Effector memory CD4-positive, alpha-beta T cell (primary cell): Measurements from ENCODE around the gene AGAP1.

Experiments
- DNase-seq, 3 donors: peaks; one replicate each; pipeline ENCODE4 v3.0.0-alpha.2; 2020
- H3K27ac ChIP-seq: 2 replicates; pipeline ENCODE4 v1.7.0; 2013; ENCODE audit warnings: mild to moderate bottlenecking, low read length, moderate library complexity; ENCODE audit not compliant: insufficient read depth, poor library complexity, severe bottlenecking
- H3K27me3 ChIP-seq: replicated peaks from 2 replicates; pipeline ENCODE4 v1.7.0; 2013; ENCODE audit warnings: mild to moderate bottlenecking, low read length; ENCODE audit not compliant: insufficient read depth, control insufficient read depth, poor library complexity, severe bottlenecking
- H3K36me3 ChIP-seq: 2 replicates; pipeline ENCODE4 v1.7.0; 2013; ENCODE audit warnings: mild to moderate bottlenecking, low read length, moderate library complexity; ENCODE audit not compliant: control insufficient read depth, insufficient read depth
- H3K4me1 ChIP-seq: 2 replicates; pipeline ENCODE4 v1.7.0; 2013; ENCODE audit warnings: low read length, mild to moderate bottlenecking; ENCODE audit not compliant: control insufficient read depth, insufficient read depth, poor library complexity, severe bottlenecking
- H3K4me3 ChIP-seq: 2 replicates; pipeline ENCODE4 v1.7.0; 2013; ENCODE audit warnings: low read length, low read depth, mild to moderate bottlenecking; ENCODE audit not compliant: insufficient read depth, poor library complexity, severe bottlenecking
- H3K9me3 ChIP-seq: 2 replicates; pipeline ENCODE4 v1.7.0; 2013; ENCODE audit warnings: mild to moderate bottlenecking, low read length, moderate library complexity; ENCODE audit not compliant: control insufficient read depth
- total RNA-seq, 3 donors: gene quantifications; one replicate each; lab custom pipeline; 2026; lab: John Stamatoyannopoulos, UW

AGAP1 gene
- 17.1 to 42.0 (median 26.7) reads per million in 3 donors for total RNA-seq

DNA sequence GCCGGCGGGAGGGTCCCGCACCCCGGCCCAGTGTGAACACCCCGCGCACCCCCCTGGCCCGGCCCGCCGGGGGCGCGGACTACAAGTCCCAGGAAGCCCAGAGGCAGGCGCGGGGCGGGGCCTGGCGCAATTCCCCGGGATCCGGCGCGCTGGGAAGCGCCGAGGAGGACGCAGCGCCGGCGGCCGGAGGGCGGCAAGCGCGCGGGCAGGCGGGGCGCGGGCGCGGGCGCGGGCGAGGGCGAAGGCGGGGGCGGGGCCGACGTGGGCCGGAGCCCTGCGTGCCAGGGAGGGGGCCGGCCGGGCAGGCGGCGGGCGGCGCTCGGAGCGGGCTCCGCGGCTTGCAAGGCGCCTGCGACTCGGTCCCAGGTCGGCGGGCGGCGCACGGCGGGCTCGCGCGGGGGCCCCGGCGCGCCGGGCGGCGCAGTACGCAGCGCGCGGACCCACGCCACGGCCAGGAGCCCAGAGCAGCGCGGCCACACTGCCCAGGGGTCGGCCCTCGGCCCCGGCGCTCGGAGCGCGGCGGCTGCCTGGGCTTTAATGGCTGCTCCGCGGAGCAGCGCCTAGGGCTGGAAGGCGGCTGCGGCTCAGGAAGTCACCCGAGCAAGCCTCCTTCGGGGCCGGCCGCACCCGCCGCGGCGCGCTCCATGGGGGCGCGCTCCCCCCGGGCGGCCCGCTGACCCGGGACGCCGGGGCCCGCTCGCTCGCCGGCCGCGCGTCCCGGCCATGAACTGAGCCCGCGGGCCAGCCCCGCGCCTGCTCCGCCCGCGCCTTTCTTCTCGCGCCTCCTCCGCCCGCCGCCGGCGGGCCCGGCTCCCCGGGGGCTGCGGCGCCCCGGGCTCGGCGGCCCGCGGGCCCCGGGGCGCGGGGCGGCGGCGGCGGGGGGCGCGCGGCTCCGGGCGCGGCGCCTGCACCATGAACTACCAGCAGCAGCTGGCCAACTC, at the start of gene AGAP1:
TSS of gene AGAP1 (plus strand) at position 269 of the 941 bp plus-strand sequence.
- no peak for DNase-seq
- no peaks in the 10 kb centered on the region for H3K4me1 ChIP-seq

DNA sequence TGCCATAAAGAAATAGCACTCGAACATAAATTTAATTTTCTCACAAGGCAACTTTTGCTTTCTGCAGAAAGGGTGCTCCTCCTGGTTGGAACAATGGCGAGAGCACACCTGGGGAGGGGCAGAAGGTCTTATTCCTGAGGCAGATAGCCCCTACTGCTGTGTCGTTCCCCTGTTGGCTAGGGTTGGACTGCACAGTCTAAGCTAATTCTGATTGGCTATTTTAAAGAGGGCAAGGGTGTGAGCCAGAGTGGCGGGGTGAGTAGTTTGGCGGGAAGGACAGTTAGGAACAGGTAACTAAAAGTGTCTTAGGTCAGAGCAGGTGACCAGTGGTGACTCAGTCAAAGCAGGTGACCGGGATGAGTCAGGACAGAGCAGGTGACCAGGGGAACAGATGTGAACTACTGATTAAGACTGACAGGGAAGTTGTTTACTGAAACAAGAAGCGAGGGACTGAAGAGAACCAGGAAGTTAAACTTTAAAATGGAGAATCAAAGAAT, 49.7 kb upstream of the AGAP1 start:
- Histone ChIP-seq H3K4me1 (no peaks in the 10 kb centered on the region), H3K27ac (no peak overlapping the region), H3K36me3 (no peaks in the 10 kb centered on the region), H3K4me3 (no peak overlapping the region), H3K9me3 (no peaks in the 10 kb centered on the region), H3K27me3 (no peaks in the 10 kb centered on the region)
- DNase-seq: no peak

More for the DNA sequence above, at the start of gene AGAP1:
- H3K27me3 ChIP-seq: peaks cover 2% of the 10 kb centered on the region
- no peak within 1 kb of the TSS for H3K4me3 ChIP-seq
- H3K36me3 ChIP-seq: no peaks in the 10 kb centered on the region
- no peak within 1 kb of the TSS for H3K27ac ChIP-seq
- no peaks in the 10 kb centered on the region for H3K9me3 ChIP-seq

DNA sequence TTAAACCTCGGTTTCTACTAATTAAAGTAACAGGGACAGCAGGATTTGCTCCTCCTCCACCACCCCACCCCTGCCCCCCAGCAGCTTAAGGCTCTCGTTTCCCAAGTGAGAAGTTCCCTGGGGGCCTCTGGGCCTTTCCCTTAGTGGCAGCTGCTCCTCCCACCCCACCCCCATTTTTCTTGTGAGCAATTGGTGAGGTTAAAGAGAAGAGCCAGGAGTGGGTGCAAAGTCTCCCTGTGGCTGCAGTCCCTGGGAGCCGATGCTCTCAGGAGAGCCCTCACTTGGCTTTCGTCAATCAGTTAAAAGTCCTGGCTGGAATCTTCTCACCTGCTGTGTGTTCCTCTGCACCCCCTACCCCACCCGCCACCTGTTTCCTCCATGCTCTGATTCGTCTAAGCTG, 48.7 kb upstream of the AGAP1 start:
- H3K4me3 ChIP-seq: no peak overlapping the region
- no peak for DNase-seq
- H3K27me3 ChIP-seq: no peaks in the 10 kb centered on the region
- H3K9me3 ChIP-seq: no peaks in the 10 kb centered on the region
- no peaks in the 10 kb centered on the region for H3K4me1 ChIP-seq
- H3K27ac ChIP-seq: no peak overlapping the region
- no peaks in the 10 kb centered on the region for H3K36me3 ChIP-seq

DNA sequence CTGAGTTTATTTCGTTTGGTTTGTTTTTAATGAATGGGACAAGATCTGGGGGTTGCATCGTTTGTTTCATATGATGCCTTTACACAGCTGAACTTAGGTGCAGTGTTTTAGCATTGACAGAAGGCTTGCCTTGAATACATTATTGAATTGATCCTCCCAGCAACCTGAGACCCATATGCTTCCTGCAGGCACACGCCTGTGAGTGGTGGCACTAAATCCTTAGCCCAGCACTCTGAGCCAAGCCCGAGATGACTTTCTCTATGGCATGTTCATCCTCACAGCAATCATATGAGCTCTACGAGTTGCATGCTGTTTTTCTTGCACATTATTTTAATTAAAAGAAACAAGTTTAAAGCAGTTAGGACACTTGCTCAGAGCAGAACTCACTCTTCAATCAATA, 47.8 kb upstream of the AGAP1 start:
- Histone ChIP-seq H3K4me3 (no peak overlapping the region), H3K27ac (no peak overlapping the region), H3K27me3 (no peaks in the 10 kb centered on the region), H3K36me3 (no peaks in the 10 kb centered on the region), H3K4me1 (no peaks in the 10 kb centered on the region), H3K9me3 (no peaks in the 10 kb centered on the region)
- no peak for DNase-seq

DNA sequence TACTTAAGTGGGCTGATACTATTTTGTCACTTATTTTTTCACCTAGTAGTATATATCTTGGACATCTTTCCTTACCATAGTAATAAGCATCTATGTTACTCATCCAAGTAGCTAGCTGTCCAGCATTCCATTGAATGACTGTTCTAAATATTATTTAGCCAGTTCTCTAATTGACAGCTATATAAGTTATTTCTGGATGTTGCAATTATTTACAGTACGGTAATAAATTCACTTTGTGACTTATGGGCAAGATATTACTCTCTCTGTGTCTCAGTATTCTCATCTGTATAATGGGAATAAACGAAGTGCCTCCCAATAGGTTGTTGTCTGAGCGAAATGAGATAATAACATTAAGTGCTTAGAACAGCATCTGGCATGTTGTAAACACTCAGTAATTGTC, 46.6 kb upstream of the AGAP1 start:
- Histone ChIP-seq H3K36me3 (no peaks in the 10 kb centered on the region), H3K27ac (no peak overlapping the region), H3K4me1 (no peaks in the 10 kb centered on the region), H3K27me3 (no peaks in the 10 kb centered on the region), H3K4me3 (no peak overlapping the region), H3K9me3 (no peaks in the 10 kb centered on the region)
- DNase-seq: no peak

DNA sequence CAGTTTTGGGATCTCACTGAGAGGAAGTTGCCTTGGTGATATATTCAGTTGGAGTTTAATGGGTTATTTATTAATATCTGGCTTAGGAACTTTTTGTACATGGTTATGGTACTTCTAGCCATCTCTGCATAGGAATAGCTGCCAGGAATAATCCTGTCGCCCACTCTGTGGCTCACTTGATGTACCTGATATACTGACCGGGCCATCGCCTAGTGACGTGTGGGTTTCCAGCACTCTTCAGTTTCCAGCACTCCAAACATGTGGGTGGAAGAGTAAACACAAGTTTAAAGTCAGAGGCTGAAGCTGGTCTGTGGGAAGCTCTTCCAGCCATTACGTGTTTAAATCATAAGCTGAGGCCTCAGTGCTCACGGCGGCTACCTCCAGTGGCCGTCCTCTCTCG, 44.3 kb upstream of the AGAP1 start:
- no peak overlapping the region for H3K4me3 ChIP-seq
- no peaks in the 10 kb centered on the region for H3K36me3 ChIP-seq
- no peak for DNase-seq
- no peaks in the 10 kb centered on the region for H3K27me3 ChIP-seq
- H3K27ac ChIP-seq: no peak overlapping the region
- no peaks in the 10 kb centered on the region for H3K4me1 ChIP-seq
- no peaks in the 10 kb centered on the region for H3K9me3 ChIP-seq

DNA sequence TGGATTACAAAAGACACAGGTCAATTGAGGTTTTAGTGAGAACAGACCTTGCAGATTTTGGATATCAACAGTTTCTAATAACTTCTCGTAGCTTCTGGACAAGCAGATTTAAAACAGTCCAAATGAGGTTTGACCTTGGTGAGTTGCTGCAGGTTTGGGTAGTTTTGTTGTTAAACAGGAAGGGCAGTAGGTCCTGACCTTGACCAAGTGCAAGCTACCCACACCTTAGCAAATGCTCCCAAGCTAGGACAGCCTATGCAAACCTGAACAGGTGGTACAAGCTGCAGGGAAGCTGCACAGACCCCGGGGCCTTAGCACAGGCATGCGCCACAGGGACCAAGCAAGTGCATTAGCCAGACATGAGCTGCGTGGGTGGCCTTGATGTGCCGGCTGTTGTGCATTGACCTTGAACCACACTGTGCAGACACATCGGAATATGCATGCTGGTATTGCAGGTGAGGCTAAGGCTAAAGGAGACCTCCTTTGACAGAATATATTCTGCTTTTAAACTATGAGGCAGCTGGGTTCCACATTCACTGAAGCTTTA, 40.2 kb upstream of the AGAP1 start:
- no peaks in the 10 kb centered on the region for H3K9me3 ChIP-seq
- H3K4me1 ChIP-seq: no peaks in the 10 kb centered on the region
- no peak overlapping the region for H3K27ac ChIP-seq
- H3K27me3 ChIP-seq: no peaks in the 10 kb centered on the region
- no peak for DNase-seq
- H3K4me3 ChIP-seq: no peak overlapping the region
- H3K36me3 ChIP-seq: no peaks in the 10 kb centered on the region

- H3K27ac ChIP-seq: no peak overlapping the region
- no peaks in the 10 kb centered on the region for H3K36me3 ChIP-seq
- no peaks in the 10 kb centered on the region for H3K27me3 ChIP-seq
- no peak overlapping the region for H3K4me3 ChIP-seq
- H3K9me3 ChIP-seq: no peaks in the 10 kb centered on the region
- DNase-seq: no peak
- H3K4me1 ChIP-seq: no peaks in the 10 kb centered on the region
These were observed 35.0 kb upstream of the AGAP1 start for GRCh38 chr2:235458839-235459273.

GRCh38 chr2:235460548-235461047, 33.2 kb upstream of the AGAP1 start:
- no peaks in the 10 kb centered on the region for H3K4me1 ChIP-seq
- H3K27ac ChIP-seq: no peak overlapping the region
- no peaks in the 10 kb centered on the region for H3K27me3 ChIP-seq
- H3K9me3 ChIP-seq: no peaks in the 10 kb centered on the region
- H3K36me3 ChIP-seq: no peaks in the 10 kb centered on the region
- no peak for DNase-seq
- no peak overlapping the region for H3K4me3 ChIP-seq
